C4-2B (cell line): ENCODE results near the gene BORCS6.

Experiments used
- CTCF ChIP-seq: fragments of 450-650 bp; conservative IDR thresholded peaks from 2 replicates; pipeline ENCODE4 v1.5.1; 2017; ENCODE audit warnings: mild to moderate bottlenecking
- ZFX ChIP-seq: fragments of 450-650 bp; IDR thresholded peaks from 2 replicates; pipeline ENCODE4 v1.6.1; 2017

GRCh38 chr17:8161289-8162232 is 28.4 kb downstream of the BORCS6 start:
- TF ChIP-seq CTCF, result no peak
- no peak for TF ChIP-seq ZFX
